HCT116 (cell line): Measurements from ENCODE around the gene MAB21L3. TPM values are rescaled to one million over a fixed set of nuclear protein-coding genes. Genes with fewer than 3 reads are reported as not detected.

ENCODE experiments used
- ATAC-seq: fragments of 200-7000 bp; cut with Tn5 transposase; 2 replicates; pipeline ENCODE4 v1.9.1; 2020; ENCODE audit warnings: mild to moderate bottlenecking, moderate library complexity
- BruUV-seq: library from RNA; stranded (reverse); fragments of 400-500 nt; replicated peaks from 2 replicates; lab custom pipeline; 2021; lab: Mats Ljungman, UMichigan
- CTCF ChIA-PET: fragments of 300-600 bp; sonication (Branson Sonifier 250); formaldehyde crosslinking; loops from one replicate; lab custom pipeline; 2021; ENCODE audit warnings: antibody characterized with exemption; lab: Charles Lee
- POLR2A ChIA-PET: fragments of 300-600, 350-600 bp; sonication (Branson Sonifier 250); formaldehyde crosslinking; loops from one replicate; lab custom pipeline; 2021; ENCODE audit warnings: antibody characterized with exemption; lab: Charles Lee
- RAD21 ChIA-PET, 2 experiments: fragments of 300-600 bp; sonication (Branson Sonifier 250); formaldehyde crosslinking; loops; one replicate each; lab custom pipeline; 2023; ENCODE audit warnings: low total read pairs in 2 of 2; ENCODE audit not compliant: uncharacterized antibody in 2 of 2, unreplicated experiment in 2 of 2, low non-redundant PET in 1 of 2; lab: Charles Lee
- DNase-seq: peaks from one replicate; pipeline ENCODE4 v3.0.0-alpha.2; 2010; ENCODE audit warnings: low read depth, low spot score
- H2AFZ ChIP-seq: fragments of 200-600 bp; shearing (Covaris generic), sonication (generic); 2 replicates; pipeline ENCODE4 v1.6.1; 2017; ENCODE audit warnings: low read depth, mixed run types, mixed read lengths, antibody characterized with exemption, low read length; ENCODE audit not compliant: poor library complexity, severe bottlenecking
- H3K27ac ChIP-seq: 2 replicates; pipeline ENCODE4 v1.5.1; 2012; ENCODE audit warnings: low read depth, low read length
- H3K27me3 ChIP-seq: fragments of 200-600 bp; sonication (generic); 2 replicates; pipeline ENCODE4 v1.6.1; 2016; ENCODE audit warnings: mixed run types, low read length, mixed read lengths; ENCODE audit not compliant: insufficient read depth
- H3K36me3 ChIP-seq, 2 experiments: fragments of 200-500 bp in 1 of 2; fragments of 200-600 bp in 1 of 2; sonication (Bioruptor generic) in 1 of 2; sonication (generic) in 1 of 2; 2 replicates each; pipeline versions ENCODE4 v1.5.1 to v1.6.1; 2014 to 2016; ENCODE audit warnings: low read length in 2 of 2, inconsistent platforms in 1 of 2, mixed read lengths in 1 of 2, mixed run types in 1 of 2; ENCODE audit not compliant: insufficient read depth in 2 of 2, control insufficient read depth in 1 of 2
- H3K4me1 ChIP-seq, 2 experiments: fragments of 200-600 bp in 1 of 2; sonication (generic) in 1 of 2; 2 replicates each; pipeline versions ENCODE4 v1.5.1 to v1.6.1; 2012 to 2017; ENCODE audit warnings: low read length in 2 of 2, inconsistent platforms in 1 of 2, mild to moderate bottlenecking in 1 of 2, mixed read lengths in 1 of 2, mixed run types in 1 of 2, moderate library complexity in 1 of 2; ENCODE audit not compliant: insufficient read depth in 2 of 2, control insufficient read depth in 1 of 2
- H3K4me2 ChIP-seq: fragments of 200-600 bp; sonication (generic); 2 replicates; pipeline ENCODE4 v1.6.1; 2017; ENCODE audit warnings: mixed run types, low read length, mixed read lengths
- H3K4me3 ChIP-seq, 2 experiments: fragments of 200-600 bp in 1 of 2; sonication (generic) in 1 of 2; replicated peaks in 1 of 2; 2 replicates each; pipeline ENCODE4 v1.5.1; 2011 to 2016; ENCODE audit warnings: low read length in 2 of 2, control low read depth in 1 of 2, low read depth in 1 of 2, mild to moderate bottlenecking in 1 of 2, mixed read lengths in 1 of 2, mixed run types in 1 of 2
- H3K79me2 ChIP-seq: fragments of 200-600 bp; sonication (generic); 2 replicates; pipeline ENCODE4 v1.6.1; 2017; ENCODE audit warnings: mild to moderate bottlenecking, mixed run types, low read length, moderate library complexity, mixed read lengths; ENCODE audit not compliant: insufficient read depth
- H3K9ac ChIP-seq: fragments of 200-600 bp; sonication (generic); 2 replicates; pipeline ENCODE4 v1.6.1; 2016; ENCODE audit warnings: low read length, mixed read lengths
- H3K9me2 ChIP-seq: fragments of 200-600 bp; sonication (generic), shearing (Covaris generic); 2 replicates; pipeline ENCODE4 v1.6.1; 2017; ENCODE audit warnings: mixed run types, mild to moderate bottlenecking, moderate library complexity; ENCODE audit not compliant: insufficient read depth
- H3K9me3 ChIP-seq, 2 experiments: fragments of 200-500 bp in 1 of 2; fragments of 200-600 bp in 1 of 2; sonication (Bioruptor generic) in 1 of 2; sonication (generic) in 1 of 2; 2 replicates each; pipeline ENCODE4 v1.6.1; 2014 to 2017; ENCODE audit warnings: low read length in 2 of 2, mixed read lengths in 2 of 2, inconsistent platforms in 1 of 2, low read depth in 1 of 2, mild to moderate bottlenecking in 1 of 2, mixed run types in 1 of 2, moderate library complexity in 1 of 2; ENCODE audit not compliant: control insufficient read depth in 1 of 2, insufficient read depth in 1 of 2
- H4K20me1 ChIP-seq: fragments of 200-600 bp; sonication (generic), shearing (Covaris generic); 2 replicates; pipeline ENCODE4 v1.6.1; 2017; ENCODE audit warnings: mixed run types, mild to moderate bottlenecking, moderate library complexity; ENCODE audit not compliant: insufficient read depth
- CBX3 ChIP-seq: IDR thresholded peaks from 2 replicates; pipeline ENCODE4 v1.6.1; 2012; ENCODE audit warnings: low read depth
- CEBPB ChIP-seq: IDR thresholded peaks from 2 replicates; pipeline ENCODE4 v1.6.1; 2012; ENCODE audit warnings: low read depth
- EGR1 ChIP-seq: IDR thresholded peaks from 2 replicates; pipeline ENCODE4 v1.6.1; 2012; ENCODE audit warnings: low read depth
- ELF1 ChIP-seq: IDR thresholded peaks from 2 replicates; pipeline ENCODE4 v1.6.1; 2012; ENCODE audit warnings: low read depth, borderline replicate concordance
- EZH2 ChIP-seq: fragments of 200-600 bp; sonication (generic); IDR thresholded peaks from 2 replicates; pipeline ENCODE4 v1.6.1; 2017; ENCODE audit warnings: antibody characterized with exemption, mixed run types
- EZH2phosphoT487 ChIP-seq: fragments of 200-600 bp; IDR thresholded peaks from 2 replicates; pipeline ENCODE4 v1.6.1; 2018; ENCODE audit warnings: antibody characterized with exemption, borderline replicate concordance
- JUND ChIP-seq: IDR thresholded peaks from 2 replicates; pipeline ENCODE4 v1.6.1; 2012
- POLR2AphosphoS5 ChIP-seq: IDR thresholded peaks from 2 replicates; pipeline ENCODE4 v1.6.1; 2011; ENCODE audit warnings: mild to moderate bottlenecking, low read depth, low read length, moderate library complexity
- RAD21 ChIP-seq: IDR thresholded peaks from 2 replicates; pipeline ENCODE4 v1.6.1; 2012; ENCODE audit warnings: low read depth, mild to moderate bottlenecking
- SIN3A ChIP-seq: IDR thresholded peaks from 2 replicates; pipeline ENCODE4 v1.6.1; 2012; ENCODE audit warnings: low read depth
- SP1 ChIP-seq: IDR thresholded peaks from 2 replicates; pipeline ENCODE4 v1.6.1; 2012; ENCODE audit warnings: low read depth
- SRF ChIP-seq: IDR thresholded peaks from 2 replicates; pipeline ENCODE4 v1.6.1; 2012; ENCODE audit warnings: low read depth
- TCF7L2 ChIP-seq: IDR thresholded peaks from 2 replicates; pipeline ENCODE4 v1.7.0; 2011; ENCODE audit warnings: borderline replicate concordance, inconsistent platforms; ENCODE audit not compliant: insufficient read depth, insufficient read length; ENCODE audit errors: extremely low read depth
- ZFX ChIP-seq: fragments of 450-650 bp; IDR thresholded peaks from 2 replicates; pipeline ENCODE4 v1.6.1; 2017
- ZNF274 ChIP-seq: fragments of 200-500 bp; sonication (Bioruptor generic); IDR thresholded peaks from 2 replicates; pipeline ENCODE4 v1.6.1; 2014; ENCODE audit warnings: mild to moderate bottlenecking, low read depth, low read length, inconsistent platforms
- intact Hi-C: fragments of 100-400 bp; cut with micrococcal nuclease; formaldehyde crosslinking; loops from 2 replicates; pipeline ENCODE4 v1.10.0; 2022
- total RNA-seq: library from RNA; stranded (reverse); gene quantifications from one replicate; pipeline ENCODE4 v1.2.1, GENCODE V29; 2021; ENCODE audit not compliant: unreplicated experiment
- TF ChIP-seq, protein P1 (sequence below): IDR thresholded peaks from 2 replicates; pipeline ENCODE4 v1.6.1; 2012; ENCODE audit warnings: low read depth
- TF ChIP-seq, protein P2 (sequence below): IDR thresholded peaks from 2 replicates; pipeline ENCODE4 v1.6.1; 2011; ENCODE audit warnings: mild to moderate bottlenecking, low read length, moderate library complexity; ENCODE audit not compliant: insufficient replicate concordance; ENCODE audit errors: extremely low read depth
- TF ChIP-seq, protein P3 (sequence below), 3 experiments: fragments of 200-600 bp in 1 of 3; sonication (generic) in 1 of 3; IDR thresholded peaks in 2 of 3; conservative IDR thresholded peaks in 1 of 3; 2 replicates each; pipeline ENCODE4 v1.5.1; 2012 to 2017; ENCODE audit warnings: low read depth in 2 of 3, low read length in 2 of 3, antibody characterized with exemption in 1 of 3, borderline replicate concordance in 1 of 3, control low read depth in 1 of 3, mild to moderate bottlenecking in 1 of 3, mixed read lengths in 1 of 3, mixed run types in 1 of 3, moderate library complexity in 1 of 3; ENCODE audit not compliant: insufficient read depth in 1 of 3
- TF ChIP-seq, protein P4 (sequence below): IDR thresholded peaks from 2 replicates; pipeline ENCODE4 v1.6.1; 2012
- TF ChIP-seq, protein P5 (sequence below): IDR thresholded peaks from 2 replicates; pipeline ENCODE4 v1.6.1; 2012

Gene MAB21L3
- total RNA-seq, 1 experiment from 2014 or later = not detected

DNA sequence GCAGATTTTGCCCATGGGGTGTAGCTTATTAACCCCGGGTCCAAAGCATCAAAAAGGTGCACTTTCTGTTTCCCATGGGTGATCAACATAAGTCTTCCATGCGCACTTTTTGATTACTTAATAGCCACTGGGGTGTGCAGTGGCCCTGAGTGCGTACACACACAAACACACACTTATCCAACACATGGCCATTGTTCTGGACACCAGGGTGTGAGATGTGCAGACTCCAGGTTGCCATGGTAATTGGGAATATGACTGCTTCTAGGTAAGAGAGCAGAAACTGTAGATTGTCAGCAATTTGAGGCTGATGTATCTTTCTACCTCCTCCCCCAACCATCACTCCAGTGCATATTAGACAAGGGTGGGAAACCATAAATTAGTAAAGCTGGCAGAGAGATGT lies 68.8 kb downstream of the MAB21L3 start:
- no peak overlapping the region for H3K4me3 ChIP-seq
- BruUV-seq = no TSS peak
- ChIA-PET POLR2A (no interaction called here), RAD21 (no interaction called here)
- TF ChIP-seq, protein P1, sequence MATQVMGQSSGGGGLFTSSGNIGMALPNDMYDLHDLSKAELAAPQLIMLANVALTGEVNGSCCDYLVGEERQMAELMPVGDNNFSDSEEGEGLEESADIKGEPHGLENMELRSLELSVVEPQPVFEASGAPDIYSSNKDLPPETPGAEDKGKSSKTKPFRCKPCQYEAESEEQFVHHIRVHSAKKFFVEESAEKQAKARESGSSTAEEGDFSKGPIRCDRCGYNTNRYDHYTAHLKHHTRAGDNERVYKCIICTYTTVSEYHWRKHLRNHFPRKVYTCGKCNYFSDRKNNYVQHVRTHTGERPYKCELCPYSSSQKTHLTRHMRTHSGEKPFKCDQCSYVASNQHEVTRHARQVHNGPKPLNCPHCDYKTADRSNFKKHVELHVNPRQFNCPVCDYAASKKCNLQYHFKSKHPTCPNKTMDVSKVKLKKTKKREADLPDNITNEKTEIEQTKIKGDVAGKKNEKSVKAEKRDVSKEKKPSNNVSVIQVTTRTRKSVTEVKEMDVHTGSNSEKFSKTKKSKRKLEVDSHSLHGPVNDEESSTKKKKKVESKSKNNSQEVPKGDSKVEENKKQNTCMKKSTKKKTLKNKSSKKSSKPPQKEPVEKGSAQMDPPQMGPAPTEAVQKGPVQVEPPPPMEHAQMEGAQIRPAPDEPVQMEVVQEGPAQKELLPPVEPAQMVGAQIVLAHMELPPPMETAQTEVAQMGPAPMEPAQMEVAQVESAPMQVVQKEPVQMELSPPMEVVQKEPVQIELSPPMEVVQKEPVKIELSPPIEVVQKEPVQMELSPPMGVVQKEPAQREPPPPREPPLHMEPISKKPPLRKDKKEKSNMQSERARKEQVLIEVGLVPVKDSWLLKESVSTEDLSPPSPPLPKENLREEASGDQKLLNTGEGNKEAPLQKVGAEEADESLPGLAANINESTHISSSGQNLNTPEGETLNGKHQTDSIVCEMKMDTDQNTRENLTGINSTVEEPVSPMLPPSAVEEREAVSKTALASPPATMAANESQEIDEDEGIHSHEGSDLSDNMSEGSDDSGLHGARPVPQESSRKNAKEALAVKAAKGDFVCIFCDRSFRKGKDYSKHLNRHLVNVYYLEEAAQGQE = no peak
- no peak for TF ChIP-seq EGR1
- TF ChIP-seq, protein P2, sequence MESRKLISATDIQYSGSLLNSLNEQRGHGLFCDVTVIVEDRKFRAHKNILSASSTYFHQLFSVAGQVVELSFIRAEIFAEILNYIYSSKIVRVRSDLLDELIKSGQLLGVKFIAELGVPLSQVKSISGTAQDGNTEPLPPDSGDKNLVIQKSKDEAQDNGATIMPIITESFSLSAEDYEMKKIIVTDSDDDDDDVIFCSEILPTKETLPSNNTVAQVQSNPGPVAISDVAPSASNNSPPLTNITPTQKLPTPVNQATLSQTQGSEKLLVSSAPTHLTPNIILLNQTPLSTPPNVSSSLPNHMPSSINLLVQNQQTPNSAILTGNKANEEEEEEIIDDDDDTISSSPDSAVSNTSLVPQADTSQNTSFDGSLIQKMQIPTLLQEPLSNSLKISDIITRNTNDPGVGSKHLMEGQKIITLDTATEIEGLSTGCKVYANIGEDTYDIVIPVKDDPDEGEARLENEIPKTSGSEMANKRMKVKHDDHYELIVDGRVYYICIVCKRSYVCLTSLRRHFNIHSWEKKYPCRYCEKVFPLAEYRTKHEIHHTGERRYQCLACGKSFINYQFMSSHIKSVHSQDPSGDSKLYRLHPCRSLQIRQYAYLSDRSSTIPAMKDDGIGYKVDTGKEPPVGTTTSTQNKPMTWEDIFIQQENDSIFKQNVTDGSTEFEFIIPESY = no peak
- no peak for TF ChIP-seq RAD21
- no peak for TF ChIP-seq SP1
- TF ChIP-seq TCF7L2 = no peak
- TF ChIP-seq EZH2phosphoT487 = no peak
- no peak for TF ChIP-seq ZFX
- TF ChIP-seq ELF1 = no peak
- TF ChIP-seq POLR2AphosphoS5 = no peak
- TF ChIP-seq SIN3A = no peak
- TF ChIP-seq ZNF274 = no peak
- no peak for TF ChIP-seq JUND
- no peak for TF ChIP-seq CBX3
- TF ChIP-seq, protein P3, sequence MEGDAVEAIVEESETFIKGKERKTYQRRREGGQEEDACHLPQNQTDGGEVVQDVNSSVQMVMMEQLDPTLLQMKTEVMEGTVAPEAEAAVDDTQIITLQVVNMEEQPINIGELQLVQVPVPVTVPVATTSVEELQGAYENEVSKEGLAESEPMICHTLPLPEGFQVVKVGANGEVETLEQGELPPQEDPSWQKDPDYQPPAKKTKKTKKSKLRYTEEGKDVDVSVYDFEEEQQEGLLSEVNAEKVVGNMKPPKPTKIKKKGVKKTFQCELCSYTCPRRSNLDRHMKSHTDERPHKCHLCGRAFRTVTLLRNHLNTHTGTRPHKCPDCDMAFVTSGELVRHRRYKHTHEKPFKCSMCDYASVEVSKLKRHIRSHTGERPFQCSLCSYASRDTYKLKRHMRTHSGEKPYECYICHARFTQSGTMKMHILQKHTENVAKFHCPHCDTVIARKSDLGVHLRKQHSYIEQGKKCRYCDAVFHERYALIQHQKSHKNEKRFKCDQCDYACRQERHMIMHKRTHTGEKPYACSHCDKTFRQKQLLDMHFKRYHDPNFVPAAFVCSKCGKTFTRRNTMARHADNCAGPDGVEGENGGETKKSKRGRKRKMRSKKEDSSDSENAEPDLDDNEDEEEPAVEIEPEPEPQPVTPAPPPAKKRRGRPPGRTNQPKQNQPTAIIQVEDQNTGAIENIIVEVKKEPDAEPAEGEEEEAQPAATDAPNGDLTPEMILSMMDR (IDR thresholded peaks at IDR 0.05 in 2 of 3, conservative IDR thresholded peaks at IDR 0.05 in 1 of 3; ENCODE audit: borderline replicate concordance in 1 of 3, insufficient read depth in 1 of 3, low read depth in 2 of 3, low read length in 2 of 3) = no peak
- TF ChIP-seq EZH2 = no peak
- TF ChIP-seq CEBPB = no peak
- TF ChIP-seq, protein P4, sequence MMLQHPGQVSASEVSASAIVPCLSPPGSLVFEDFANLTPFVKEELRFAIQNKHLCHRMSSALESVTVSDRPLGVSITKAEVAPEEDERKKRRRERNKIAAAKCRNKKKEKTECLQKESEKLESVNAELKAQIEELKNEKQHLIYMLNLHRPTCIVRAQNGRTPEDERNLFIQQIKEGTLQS = no peak
- TF ChIP-seq, protein P5, sequence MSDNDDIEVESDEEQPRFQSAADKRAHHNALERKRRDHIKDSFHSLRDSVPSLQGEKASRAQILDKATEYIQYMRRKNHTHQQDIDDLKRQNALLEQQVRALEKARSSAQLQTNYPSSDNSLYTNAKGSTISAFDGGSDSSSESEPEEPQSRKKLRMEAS = no peak
- no peak for TF ChIP-seq SRF
- TF ChIP-seq, all 23 proteins: peak for 0
- H3K27me3 ChIP-seq = peaks cover 5% of the 10 kb centered on the region; the same call in 1 of the 2 replicates
- no peak overlapping the region for H3K9ac ChIP-seq
- DNase-seq (no peak), ATAC-seq (no peak)
- no peak overlapping the region for H3K4me2 ChIP-seq
- H3K9me2 ChIP-seq = no peaks in the 10 kb centered on the region
- intact Hi-C loops = no loop called here
- no peaks in the 10 kb centered on the region for H3K9me3 ChIP-seq
- no peaks in the 10 kb centered on the region for H3K36me3 ChIP-seq
- H3K27ac ChIP-seq = no peak overlapping the region
- no peaks in the 10 kb centered on the region for H4K20me1 ChIP-seq
- CTCF ChIA-PET = no interaction called here
- peaks cover 0 to 8% of the 10 kb centered on the region in 2 experiments; a peak in 1 of 4 replicates for H3K4me1 ChIP-seq
- H2AFZ ChIP-seq = no peak overlapping the region
- no peaks in the 10 kb centered on the region for H3K79me2 ChIP-seq
